ENCODE measurements around the gene CNN3. TPM values are rescaled to one million over a fixed set of nuclear protein-coding genes. Genes with fewer than 3 reads are reported as not detected.

CNN3 gene
- total RNA-seq, 2 experiments from 2014 or later, result 2.5 to 3.1 TPM

Other genes starting within 250 kb of the CNN3 start
- gene SLC44A3, start 106.8 kb downstream of the CNN3 start, total RNA-seq, result not detected
- gene ALG14, start 145.8 kb upstream of the CNN3 start, total RNA-seq, result 1 to 10 TPM; 5.3 to 7.3 TPM
- under 1 TPM; 0.19 to 0.25 TPM for gene TLCD4, start 190.2 kb upstream of the CNN3 start, total RNA-seq

Data from activated CD4-positive, alpha-beta T cell treated with anti-CD3 and anti-CD28 coated beads for 36 hours (primary cell).